PC-9 (cell line): ENCODE measurements around the gene EOGT. TPM values are rescaled to one million over a fixed set of nuclear protein-coding genes. Genes with fewer than 3 reads are reported as not detected.
A peak's percentile ranks its signal among the peaks of the same experiment; 100 is the strongest.

Source experiments
- BruUV-seq: library from RNA; stranded (reverse); fragments of 400-500 nt; replicated peaks from 2 replicates; lab custom pipeline; 2021; lab: Mats Ljungman, UMichigan
- CTCF ChIA-PET: fragments of 300-600 bp; sonication (Branson Sonifier 250); formaldehyde crosslinking; loops from one replicate; lab custom pipeline; 2022; ENCODE audit warnings: antibody characterized with exemption; lab: Charles Lee
- POLR2A ChIA-PET: fragments of 300-600 bp; sonication (Branson Sonifier 250); formaldehyde crosslinking; loops from one replicate; lab custom pipeline; 2022; ENCODE audit warnings: antibody characterized with exemption; ENCODE audit not compliant: unreplicated experiment; lab: Charles Lee
- DNase-seq, 2 experiments: peaks; one replicate each; pipeline versions ENCODE4 v3.0.0 to v3.0.0-alpha.2; 2015 to 2022; ENCODE audit warnings: mixed read lengths in 1 of 2
- H2AFZ ChIP-seq: fragments of 200-600 bp; sonication (generic); 2 replicates; pipeline ENCODE4 v1.8.1; 2017; ENCODE audit warnings: antibody characterized with exemption
- H3F3A ChIP-seq: fragments of 200-600 bp; sonication (generic); 2 replicates; pipeline ENCODE4 v1.8.1; 2017; ENCODE audit warnings: antibody characterized with exemption, mild to moderate bottlenecking, low read depth; ENCODE audit not compliant: insufficient read depth
- H3K27ac ChIP-seq: fragments of 200-600 bp; sonication (generic); 2 replicates; pipeline ENCODE4 v1.6.1; 2016; ENCODE audit warnings: mixed run types
- H3K27me3 ChIP-seq: fragments of 200-600 bp; sonication (generic); 2 replicates; pipeline ENCODE4 v1.6.1; 2016; ENCODE audit warnings: low read depth, mixed run types; ENCODE audit not compliant: insufficient read depth
- H3K36me3 ChIP-seq: fragments of 200-600 bp; sonication (generic); 2 replicates; pipeline ENCODE4 v1.6.1; 2016; ENCODE audit warnings: low read depth, mixed run types
- H3K4me1 ChIP-seq: fragments of 200-600 bp; sonication (generic); replicated peaks from 2 replicates; pipeline ENCODE4 v1.6.1; 2016; ENCODE audit warnings: mixed run types; ENCODE audit not compliant: insufficient read depth
- H3K4me2 ChIP-seq: fragments of 200-600 bp; sonication (generic); 2 replicates; pipeline ENCODE4 v1.6.1; 2017; ENCODE audit warnings: mixed run types
- H3K4me3 ChIP-seq: fragments of 200-600 bp; sonication (generic); 2 replicates; pipeline ENCODE4 v1.6.1; 2016; ENCODE audit warnings: mixed run types
- H3K79me2 ChIP-seq: fragments of 200-600 bp; sonication (generic); 2 replicates; pipeline ENCODE4 v1.6.1; 2017; ENCODE audit warnings: low read depth, mixed run types
- H3K9me2 ChIP-seq: fragments of 200-600 bp; sonication (generic); 2 replicates; pipeline ENCODE4 v1.8.1; 2017; ENCODE audit warnings: mild to moderate bottlenecking; ENCODE audit not compliant: insufficient read depth
- H3K9me3 ChIP-seq: fragments of 200-600 bp; sonication (generic); 2 replicates; pipeline ENCODE4 v1.8.1; 2016; ENCODE audit warnings: low read depth; ENCODE audit not compliant: insufficient read depth
- H4K20me1 ChIP-seq: fragments of 200-600 bp; sonication (generic); 2 replicates; pipeline ENCODE4 v1.8.1; 2017; ENCODE audit not compliant: insufficient read depth
- CTCF ChIP-seq: fragments of 200-600 bp; sonication (generic); conservative IDR thresholded peaks from 2 replicates; pipeline ENCODE4 v1.6.1; 2017; ENCODE audit warnings: mixed run types, antibody characterized with exemption, mild to moderate bottlenecking, moderate library complexity
- EZH2 ChIP-seq: fragments of 200-600 bp; sonication (generic); IDR thresholded peaks from 2 replicates; pipeline ENCODE4 v1.8.0; 2017; ENCODE audit warnings: antibody characterized with exemption, low read depth
- intact Hi-C: fragments of 100-400 bp; cut with micrococcal nuclease; formaldehyde crosslinking; loops from one replicate; pipeline ENCODE4 v1.10.0; 2022; ENCODE audit not compliant: unreplicated experiment
- total RNA-seq: library from RNA; stranded (reverse); gene quantifications from 2 replicates; pipeline ENCODE4 v1.2.3, GENCODE V29; 2021

EOGT gene
- total RNA-seq, 1 experiment from 2014 or later = 11.0 TPM

- Histone ChIP-seq H3K9me3 (no peaks in the 10 kb centered on the region), H3K4me2 (no peak overlapping the region), H2AFZ (no peak overlapping the region), H3K4me1 (no peaks in the 10 kb centered on the region), H3K27ac (no peak overlapping the region), H3K27me3 (no peaks in the 10 kb centered on the region), H3K79me2 (no peaks in the 10 kb centered on the region), H3F3A (no peaks in the 10 kb centered on the region; the same call in 1 of the 2 replicates), H3K4me3 (no peak overlapping the region), H3K36me3 (0 out of 2 replicates have a peak, but pooled peaks cover 5% of the 10 kb centered on the region), H3K9me2 (no peaks in the 10 kb centered on the region), H4K20me1 (no peaks in the 10 kb centered on the region)
- POLR2A ChIA-PET = no interaction called here
- intact Hi-C loops = no loop called here
- no TSS peak for BruUV-seq
- CTCF ChIA-PET = no interaction called here
- TF ChIP-seq EZH2 = no peak
- no peak for DNase-seq
Observed at GRCh38 chr3:69020857-69021256, 7.4 kb upstream of the EOGT start.

GRCh38 chr3:69020424-69020823 lies 6.9 kb upstream of the EOGT start:
- Histone ChIP-seq H3K9me3 (no peaks in the 10 kb centered on the region), H3K4me3 (no peak overlapping the region), H3K36me3 (0 out of 2 replicates have a peak, but pooled peaks cover under 1% of the 10 kb centered on the region), H2AFZ (no peak overlapping the region), H3F3A (no peaks in the 10 kb centered on the region; the same call in 1 of the 2 replicates), H3K27ac (no peak overlapping the region), H3K9me2 (no peaks in the 10 kb centered on the region), H3K27me3 (no peaks in the 10 kb centered on the region), H4K20me1 (no peaks in the 10 kb centered on the region), H3K79me2 (no peaks in the 10 kb centered on the region), H3K4me1 (no peaks in the 10 kb centered on the region), H3K4me2 (no peak overlapping the region)
- ChIA-PET CTCF (no interaction called here), POLR2A (interaction anchor here (0.5 kb wide), 1 partner anchor 61 kb away, joined by 7 read pairs; no protein-coding TSS in a partner anchor)
- no peak for DNase-seq
- TF ChIP-seq EZH2 (no peak), CTCF (peak; percentile 51; the same call in 1 of the 2 replicates)
- intact Hi-C loops = no loop called here
- BruUV-seq = no TSS peak

- H3K4me2 ChIP-seq = no peak overlapping the region
- no peak for TF ChIP-seq EZH2
- no peak for TF ChIP-seq CTCF
- ChIA-PET CTCF (interaction anchor here (0.5 kb wide), 1 partner anchor 206 kb away, joined by 7 read pairs; no protein-coding TSS in a partner anchor), POLR2A (no interaction called here)
- no peaks in the 10 kb centered on the region for H3F3A ChIP-seq
- no peaks in the 10 kb centered on the region for H3K9me2 ChIP-seq
- no peaks in the 10 kb centered on the region for H3K27me3 ChIP-seq
- H3K79me2 ChIP-seq = no peaks in the 10 kb centered on the region
- no TSS peak for BruUV-seq
- DNase-seq = no peak
- no peak overlapping the region for H3K4me3 ChIP-seq
- H4K20me1 ChIP-seq = no peaks in the 10 kb centered on the region
- no peak overlapping the region for H3K27ac ChIP-seq
- intact Hi-C loops = loop anchor here (10.0 kb wide), 1 partner anchor 848 kb away; no protein-coding TSS in a partner anchor
- no peak overlapping the region for H2AFZ ChIP-seq
- no peaks in the 10 kb centered on the region for H3K36me3 ChIP-seq
- no peaks in the 10 kb centered on the region for H3K9me3 ChIP-seq
- H3K4me1 ChIP-seq = peaks cover 11% of the 10 kb centered on the region; the same call in 1 of the 2 replicates
Observed at GRCh38 chr3:69016901-69017300, 3.4 kb upstream of the EOGT start.
